Muscle of leg (tissue), 11 donors: ENCODE measurements around the gene GC. TPM values are rescaled to one million over a fixed set of nuclear protein-coding genes. Genes with fewer than 3 reads are reported as not detected.
"Not testable (repeated sequence)": the region's sequence is repeated elsewhere in the genome, so short reads cannot be mapped to it uniquely, and the experiment has no call there.

Experiments used
- DNase-seq: peaks from one replicate; pipeline ENCODE4 v3.0.0; 2013
- H3K27ac ChIP-seq: one replicate; pipeline ENCODE4 v1.5.1; 2013; ENCODE audit warnings: mild to moderate bottlenecking, low read length, control low read depth
- H3K27me3 ChIP-seq: one replicate; pipeline ENCODE4 v1.6.1; 2013; ENCODE audit warnings: low read length; ENCODE audit not compliant: control insufficient read depth, insufficient read depth
- H3K36me3 ChIP-seq: one replicate; pipeline ENCODE4 v1.6.1; 2013; ENCODE audit warnings: low read length; ENCODE audit not compliant: control insufficient read depth, insufficient read depth
- H3K4me1 ChIP-seq: one replicate; pipeline ENCODE4 v1.6.1; 2013; ENCODE audit warnings: low read length; ENCODE audit not compliant: control insufficient read depth, insufficient read depth
- H3K4me3 ChIP-seq: one replicate; pipeline ENCODE4 v1.5.1; 2013; ENCODE audit warnings: low read length, control low read depth
- H3K9me3 ChIP-seq: replicated peaks from 2 replicates; pipeline ENCODE4 v1.6.1; 2013; ENCODE audit warnings: low read depth, low read length; ENCODE audit not compliant: control insufficient read depth
- WGBS: methylation state at CpG from one replicate; pipeline ENCODE4 v1.1.5; 2013; ENCODE audit warnings: missing lambda C conversion rate; ENCODE audit not compliant: insufficient coverage; 5-methylcytosine and 5-hydroxymethylcytosine counted together
- polyA plus RNA-seq, 8 donors: library from polyadenylated mRNA; unstranded; fragments of 120-200 nt; gene quantifications; one replicate each; pipeline versions ENCODE4 v1.2.1 to v1.2.3, GENCODE V29; 2013; ENCODE audit warnings: inconsistent platforms in 1 of 8, low replicate concordance in 1 of 8; ENCODE audit not compliant: insufficient read length in 8 of 8, insufficient read depth in 1 of 8
- total RNA-seq: library from RNA; stranded (reverse); fragments of 120-200 nt; gene quantifications from one replicate; pipeline ENCODE4 v1.2.4, GENCODE V29; 2013

The GC gene
- total and polyA plus RNA-seq, 9 donors, result 0.35 to 4.5 (median 2.8) TPM; not detected in 5

DNA sequence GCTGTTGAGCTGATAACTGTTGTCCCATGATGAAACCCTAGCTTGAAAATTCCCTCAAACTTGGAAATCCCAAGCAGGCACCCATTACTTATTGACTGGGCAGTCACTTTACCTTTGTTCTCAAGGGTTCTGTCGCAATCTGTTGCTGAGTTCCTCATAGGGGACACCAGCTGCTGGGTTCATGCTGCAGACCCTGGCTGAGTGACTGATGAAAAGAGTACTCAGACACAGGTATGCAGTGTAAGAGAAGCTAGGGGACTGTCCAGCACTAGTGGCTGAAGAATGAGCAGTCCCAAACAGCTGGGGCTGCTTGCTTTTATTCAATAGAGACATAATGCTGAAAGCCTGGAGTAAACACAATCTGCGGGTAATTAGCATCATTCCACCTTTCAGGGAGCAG, 21.4 kb upstream of the GC start:
- WGBS, result 75% methylated on average over 2 of the region's 2 CpGs
- not testable (repeated sequence) for H3K36me3 ChIP-seq, H3K27ac ChIP-seq, H3K4me1 ChIP-seq, H3K4me3 ChIP-seq, DNase-seq, H3K9me3 ChIP-seq, H3K27me3 ChIP-seq

DNA sequence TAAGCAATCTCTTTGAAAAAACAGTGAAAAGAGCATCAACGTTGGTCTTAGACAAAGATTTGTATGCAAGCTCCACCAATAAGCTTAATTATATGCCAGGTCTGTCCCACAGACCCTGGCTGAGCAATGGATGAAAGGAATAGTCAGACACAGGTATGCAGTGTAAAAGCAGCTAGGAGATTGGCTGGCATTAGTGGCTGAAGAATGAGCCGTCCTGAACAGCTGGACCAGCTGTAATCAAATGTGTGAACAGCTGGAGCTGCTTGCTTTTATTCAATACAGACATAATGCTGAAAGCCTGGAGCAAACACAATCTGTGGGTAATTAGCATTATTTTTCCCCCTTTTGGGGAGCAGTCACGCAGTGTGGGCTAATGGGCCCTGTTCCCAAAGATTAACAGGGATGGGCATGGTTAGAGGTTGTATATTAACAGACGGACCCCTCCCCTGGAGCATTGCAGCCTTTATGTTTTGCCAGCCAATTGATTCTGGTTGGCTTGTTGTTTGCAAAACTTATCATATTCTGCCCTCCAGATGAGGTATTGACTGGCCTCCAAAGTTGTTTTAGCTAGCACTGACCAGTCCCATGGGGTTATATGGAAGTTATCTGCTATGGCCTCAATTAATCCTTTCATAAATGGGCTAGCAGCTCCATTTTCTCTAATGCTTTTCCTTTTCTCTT, 20.3 kb upstream of the GC start:
- H3K27me3 ChIP-seq, H3K9me3 ChIP-seq, H3K27ac ChIP-seq, H3K4me1 ChIP-seq, H3K36me3 ChIP-seq, H3K4me3 ChIP-seq, DNase-seq: not testable (repeated sequence)
- WGBS, result 29% methylated on average over 1 of the region's 4 CpGs

DNA sequence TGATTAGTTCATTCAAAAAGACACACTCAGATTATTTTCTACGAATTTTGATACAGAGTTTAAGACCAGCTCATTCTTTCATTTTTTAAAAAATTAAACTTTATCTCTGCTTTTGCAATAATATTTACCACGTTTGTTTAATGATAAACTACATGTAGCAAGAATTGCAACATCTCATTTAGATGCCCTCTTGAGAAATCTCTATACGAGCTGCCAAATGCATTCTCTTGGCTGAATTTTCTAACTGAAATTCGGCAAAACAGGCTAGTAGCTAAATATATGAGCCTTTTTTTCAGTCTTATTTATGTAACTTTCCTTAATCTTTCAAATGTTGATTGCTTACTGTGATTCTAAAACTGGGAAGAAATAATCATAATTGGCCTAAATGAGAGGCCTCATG, 2.1 kb upstream of the GC start:
- no peak overlapping the region for H3K4me3 ChIP-seq
- no peaks in the 10 kb centered on the region for H3K9me3 ChIP-seq
- no peak overlapping the region for H3K27ac ChIP-seq
- no peaks in the 10 kb centered on the region for H3K36me3 ChIP-seq
- no peaks in the 10 kb centered on the region for H3K4me1 ChIP-seq
- DNase-seq, result peak; percentile 1
- WGBS, result no CpG with 5 or more reads among the region's 4 CpGs
- no peaks in the 10 kb centered on the region for H3K27me3 ChIP-seq

DNA sequence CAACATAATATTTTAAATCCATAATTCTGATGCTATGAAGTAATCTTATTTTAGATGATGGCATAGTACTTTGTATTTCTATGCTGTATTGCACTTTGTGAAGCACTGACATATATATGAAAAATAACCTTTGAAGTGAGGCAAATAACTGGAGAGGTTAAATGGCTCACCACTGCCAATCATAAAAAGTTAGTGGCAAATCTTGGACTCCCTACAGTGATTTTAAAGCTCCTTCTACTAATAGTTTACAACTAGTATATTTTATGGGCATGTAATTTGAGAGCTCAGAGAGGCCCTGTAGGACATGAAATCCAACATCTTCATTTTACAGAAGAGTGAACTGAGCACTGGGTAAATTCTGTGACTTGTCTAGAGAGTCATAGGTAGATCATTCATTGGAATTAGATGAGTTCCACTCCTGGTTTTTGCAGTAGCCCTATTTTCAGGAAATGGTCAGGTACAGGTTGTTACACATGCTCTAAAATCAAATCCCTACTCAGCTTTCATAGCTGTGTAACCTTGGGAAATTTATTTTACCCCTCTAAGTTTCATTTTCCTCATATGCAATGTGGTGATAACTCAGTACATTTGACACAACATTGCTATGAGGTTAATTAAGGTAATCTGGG, 804 bp upstream of the GC start:
- no peaks in the 10 kb centered on the region for H3K36me3 ChIP-seq

DNA sequence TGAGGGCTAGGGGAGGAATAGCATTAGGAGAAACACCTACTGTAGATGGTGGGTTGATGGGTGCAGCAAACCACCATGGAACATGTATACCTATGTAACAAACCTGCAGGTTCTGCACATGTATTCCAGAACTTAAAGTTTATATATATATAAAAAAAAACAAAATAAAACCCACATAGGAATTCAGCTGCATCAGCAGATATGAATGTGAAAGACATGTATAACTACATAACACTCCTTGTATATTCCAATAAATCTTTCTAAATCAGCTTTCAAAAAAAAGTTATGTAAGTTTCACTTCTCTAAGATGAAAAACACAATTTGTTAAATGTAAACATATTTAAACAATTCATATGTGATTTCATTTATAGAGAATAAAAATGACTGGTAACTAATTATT, 6.0 kb downstream of the GC start:
- H3K27me3 ChIP-seq, result no peaks in the 10 kb centered on the region
- no peaks in the 10 kb centered on the region for H3K36me3 ChIP-seq
- no peaks in the 10 kb centered on the region for H3K9me3 ChIP-seq
- DNase-seq, result no peak
- no peak overlapping the region for H3K4me3 ChIP-seq
- H3K27ac ChIP-seq, result no peak overlapping the region
- H3K4me1 ChIP-seq, result no peaks in the 10 kb centered on the region

More for the DNA sequence above, 804 bp upstream of the GC start:
- Histone ChIP-seq H3K27ac (no peak overlapping the region), H3K4me3 (no peak overlapping the region), H3K9me3 (no peaks in the 10 kb centered on the region), H3K4me1 (no peaks in the 10 kb centered on the region), H3K27me3 (no peaks in the 10 kb centered on the region)
- no peak for DNase-seq

DNA sequence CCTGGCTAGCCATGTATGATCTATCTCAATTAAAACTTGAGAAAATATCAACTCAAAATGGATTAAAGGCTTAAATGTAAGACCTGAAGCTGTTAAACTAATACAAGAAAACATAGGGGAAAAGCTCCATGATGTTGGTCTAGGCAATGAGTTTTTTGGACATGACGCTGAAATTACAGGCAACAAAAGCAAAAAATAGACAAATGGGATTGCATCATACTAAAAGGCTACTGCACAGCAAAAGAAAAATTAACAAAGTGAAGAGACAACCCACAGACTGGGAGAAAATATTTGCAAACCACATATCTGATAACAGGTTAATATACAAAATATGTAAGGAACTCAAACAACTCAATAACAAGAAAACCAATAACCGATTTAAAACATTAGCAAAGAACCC, 8.4 kb downstream of the GC start:
- no CpG with 5 or more reads among the region's 2 CpGs for WGBS
- no peak for DNase-seq
- Histone ChIP-seq H3K27me3 (no peaks in the 10 kb centered on the region), H3K27ac (no peak overlapping the region), H3K36me3 (no peaks in the 10 kb centered on the region), H3K9me3 (no peaks in the 10 kb centered on the region), H3K4me3 (no peak overlapping the region), H3K4me1 (no peaks in the 10 kb centered on the region)

DNA sequence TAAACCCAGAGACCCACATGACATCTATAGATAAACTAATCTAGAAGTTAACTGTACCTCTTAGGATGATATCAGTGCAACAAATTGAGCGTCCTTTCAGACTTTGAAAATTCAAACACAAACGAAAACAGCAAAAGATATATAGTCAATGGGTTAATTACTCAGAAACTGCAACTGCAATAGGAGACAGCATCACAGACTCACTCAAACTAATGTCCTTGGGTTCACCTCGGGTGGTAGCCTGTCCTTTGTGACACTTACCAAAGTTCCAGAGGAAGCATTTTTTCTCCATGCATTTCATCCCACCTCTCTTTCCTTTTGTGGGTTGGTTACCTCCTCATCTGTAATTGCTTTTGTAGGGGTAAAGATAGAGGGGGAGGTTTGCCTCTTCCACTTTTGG, 9.7 kb downstream of the GC start:
- WGBS, result no CpG with 5 or more reads among the region's 3 CpGs
- H3K4me1 ChIP-seq, result no peaks in the 10 kb centered on the region
- H3K27me3 ChIP-seq, result no peaks in the 10 kb centered on the region
- H3K4me3 ChIP-seq, result no peak overlapping the region
- no peak overlapping the region for H3K27ac ChIP-seq
- no peaks in the 10 kb centered on the region for H3K36me3 ChIP-seq
- DNase-seq, result no peak
- H3K9me3 ChIP-seq, result no peaks in the 10 kb centered on the region

DNA sequence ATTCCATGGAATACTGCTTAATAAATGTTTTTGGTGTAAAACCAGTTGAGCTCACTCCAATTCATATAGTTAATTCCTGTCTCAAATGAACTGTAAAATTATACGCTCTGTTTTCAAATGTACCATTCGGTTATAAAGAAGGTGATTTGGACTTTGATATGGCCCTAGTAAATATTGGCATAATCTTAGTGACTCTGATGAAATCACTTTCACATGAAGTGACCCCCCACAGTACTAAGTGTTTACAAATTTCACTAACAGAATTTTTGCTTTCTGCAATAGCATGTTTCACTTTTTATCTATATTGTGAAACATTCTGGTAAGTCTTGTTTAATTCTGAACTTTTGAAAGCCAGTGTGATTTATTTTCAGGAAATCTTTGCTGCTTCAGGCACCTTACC, 10.9 kb downstream of the GC start:
- H3K4me3 ChIP-seq, result no peak overlapping the region
- no peak overlapping the region for H3K27ac ChIP-seq
- no peaks in the 10 kb centered on the region for H3K36me3 ChIP-seq
- no peaks in the 10 kb centered on the region for H3K27me3 ChIP-seq
- DNase-seq, result no peak
- H3K9me3 ChIP-seq, result no peaks in the 10 kb centered on the region
- WGBS, result no CpG with 5 or more reads among the region's 2 CpGs
- no peaks in the 10 kb centered on the region for H3K4me1 ChIP-seq

DNA sequence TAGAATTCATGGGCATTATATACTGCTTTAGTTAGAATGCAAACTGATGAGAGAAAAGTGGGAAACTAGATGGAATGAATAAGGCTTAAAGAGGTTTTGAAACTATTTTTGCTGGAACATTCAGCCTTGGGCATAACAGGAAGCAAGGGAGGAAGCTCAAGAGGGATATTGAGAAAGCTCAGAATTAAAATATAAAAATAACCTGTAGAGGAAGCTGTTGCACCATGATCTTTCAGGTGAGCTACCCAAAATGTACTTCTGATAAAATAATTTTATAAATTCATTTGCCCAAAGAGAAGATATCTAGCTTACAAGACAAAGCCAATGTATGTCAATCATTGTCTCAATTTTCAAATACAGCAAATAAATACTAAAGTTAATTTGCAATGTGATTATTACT, 11.3 kb downstream of the GC start:
- Histone ChIP-seq H3K4me1 (no peaks in the 10 kb centered on the region), H3K36me3 (no peaks in the 10 kb centered on the region), H3K27ac (no peak overlapping the region), H3K4me3 (no peak overlapping the region), H3K9me3 (no peaks in the 10 kb centered on the region), H3K27me3 (no peaks in the 10 kb centered on the region)
- no peak for DNase-seq

DNA sequence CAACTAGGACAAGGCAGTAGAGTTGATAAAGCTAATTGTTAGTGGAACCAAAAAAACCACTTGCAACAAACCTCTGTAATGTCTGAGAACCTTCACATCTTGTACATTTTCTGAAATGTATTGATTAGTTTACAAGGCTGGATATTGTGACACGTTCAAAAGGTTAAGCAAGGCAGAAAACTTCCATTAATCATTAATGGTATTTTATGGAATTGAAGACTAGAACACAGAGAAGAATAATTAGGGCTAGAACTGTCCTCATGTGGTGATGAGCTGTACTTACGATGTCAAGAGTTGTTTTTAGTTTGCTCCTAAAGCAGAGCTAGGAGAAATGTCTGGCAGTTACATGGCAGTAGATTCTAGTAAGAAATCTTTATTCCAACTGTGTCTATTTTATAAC, 12.3 kb downstream of the GC start:
- Histone ChIP-seq H3K27me3 (no peaks in the 10 kb centered on the region), H3K4me3 (no peak overlapping the region), H3K4me1 (no peaks in the 10 kb centered on the region), H3K9me3 (no peaks in the 10 kb centered on the region), H3K36me3 (no peaks in the 10 kb centered on the region), H3K27ac (no peak overlapping the region)
- DNase-seq, result no peak
- WGBS, result no CpG with 5 or more reads among the region's 2 CpGs

DNA sequence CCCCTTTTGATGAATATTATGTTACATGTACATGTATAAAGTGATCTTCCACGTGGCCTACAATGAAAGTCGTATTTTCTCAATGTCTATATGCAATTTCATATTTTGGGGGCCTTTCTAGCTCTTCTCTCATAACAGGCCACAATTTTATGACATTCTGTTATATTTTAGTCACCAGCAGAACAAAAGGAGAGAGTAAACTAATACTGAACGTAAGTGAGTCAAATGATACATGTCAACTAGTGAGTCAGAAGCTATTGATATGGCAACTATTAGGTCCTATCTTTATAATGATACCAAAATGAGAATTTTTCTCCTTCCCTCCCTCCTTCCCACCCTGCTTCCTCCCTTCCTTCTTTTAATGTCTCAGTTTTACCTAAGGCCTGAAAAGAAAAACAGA, 14.4 kb downstream of the GC start:
- DNase-seq, result no peak
- Histone ChIP-seq H3K36me3 (no peaks in the 10 kb centered on the region), H3K9me3 (no peaks in the 10 kb centered on the region), H3K4me1 (no peaks in the 10 kb centered on the region), H3K27ac (no peak overlapping the region), H3K27me3 (no peaks in the 10 kb centered on the region), H3K4me3 (no peak overlapping the region)
- WGBS, result no CpG with 5 or more reads among the region's 3 CpGs
